Stimulated activated CD8-positive, alpha-beta memory T cell treated with anti-CD3 and anti-CD28 coated beads, Interleukin-15, amount 100 ng/mL, for 48 hours (primary cell): ENCODE measurements around the gene TBXAS1.

ENCODE experiments used
- DNase-seq, 2 donors: peaks; one replicate each; pipeline ENCODE4 v3.0.0-alpha.2; 2020; ENCODE audit warnings: low read depth in 2 of 2

The TBXAS1 gene

DNA sequence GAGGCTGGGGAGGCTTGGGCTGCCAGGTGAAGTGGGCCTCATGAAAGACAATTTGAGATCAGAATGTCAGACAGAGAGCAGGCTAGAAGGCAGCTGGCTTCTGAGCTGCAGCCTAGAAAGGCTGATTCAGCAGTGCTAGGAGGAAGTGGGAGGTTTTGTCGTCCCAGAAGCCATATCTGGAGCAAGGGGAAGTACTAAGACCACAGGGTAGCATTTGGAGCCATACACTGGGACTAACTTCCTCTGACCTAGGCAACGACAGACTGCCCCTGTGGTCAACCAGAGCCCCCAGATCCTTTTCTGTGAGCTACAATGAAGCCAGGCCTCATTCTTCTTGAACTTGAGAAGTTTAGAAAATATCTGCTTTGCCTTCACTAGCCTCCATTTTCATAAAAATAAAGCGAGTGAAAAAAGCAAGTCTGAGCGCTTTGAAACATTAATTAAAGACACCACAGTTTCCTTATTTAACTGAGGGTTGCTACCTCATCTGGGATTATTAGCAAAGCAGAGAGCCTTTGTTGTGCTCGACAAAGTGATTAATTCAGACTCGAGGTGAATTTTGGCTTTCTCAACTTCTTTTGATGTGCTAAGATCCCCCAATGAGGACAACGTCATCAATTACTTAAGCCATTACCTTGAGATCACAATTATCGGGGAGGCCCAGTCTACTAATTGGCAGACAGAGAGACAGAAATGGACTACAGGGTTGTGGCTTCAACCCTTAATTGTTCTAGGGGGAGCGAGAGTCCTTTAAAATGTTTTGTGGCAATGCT lies 26.6 kb downstream of the TBXAS1 start:
- DNase-seq = peak in 1 of 2 donors; percentile 17

DNA sequence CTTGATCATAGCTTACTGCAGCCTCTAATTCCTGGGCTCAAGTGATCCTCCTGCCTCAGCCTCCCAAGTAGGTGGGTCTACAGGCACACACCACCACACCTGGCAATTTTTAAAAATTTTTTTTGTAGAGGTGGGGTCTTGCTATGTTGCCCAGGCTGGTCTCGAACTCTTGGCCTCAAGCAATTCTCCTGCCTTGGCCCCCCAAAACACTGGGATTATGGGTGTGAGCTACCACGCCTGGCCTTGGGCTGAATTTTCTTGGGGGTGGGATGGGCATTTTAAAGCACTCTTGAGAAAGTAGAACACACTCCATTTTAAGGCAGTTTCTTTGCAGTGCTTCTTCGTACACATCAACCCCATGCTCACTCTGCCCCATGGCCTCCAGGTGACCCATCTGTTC lies 28.7 kb downstream of the TBXAS1 start:
- no peak for DNase-seq

DNA sequence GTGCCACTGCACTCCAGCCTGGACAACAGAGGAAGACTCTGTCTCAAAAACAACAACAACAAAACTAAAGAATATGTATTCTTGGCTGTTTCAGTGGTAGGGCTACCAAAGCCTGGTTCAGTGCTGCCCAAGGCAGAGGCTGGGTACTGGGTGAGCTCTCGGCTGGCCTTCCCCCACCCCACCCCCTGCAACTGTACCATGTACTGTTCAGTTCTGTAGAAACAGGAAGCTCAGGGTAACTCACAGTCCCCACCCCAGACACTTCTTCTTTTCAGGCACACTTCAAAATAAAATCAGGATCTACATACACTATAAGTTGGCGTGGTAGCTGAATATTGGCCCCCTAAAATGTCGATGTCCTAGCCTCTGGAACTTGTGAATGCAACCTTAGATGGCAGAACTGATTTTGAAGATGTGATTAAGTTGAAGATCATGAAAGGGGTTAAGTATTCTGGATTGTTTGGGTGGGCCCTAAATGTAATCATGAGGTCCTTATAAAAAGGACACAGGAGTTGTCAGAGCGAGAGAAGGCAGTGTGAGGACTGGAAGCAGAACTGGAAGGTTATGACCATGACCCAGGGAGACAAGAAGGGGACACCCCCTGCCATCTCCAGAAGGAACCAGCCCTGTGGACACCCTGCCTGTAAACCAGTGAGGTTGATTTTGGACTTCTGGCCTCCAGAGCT lies 31.2 kb downstream of the TBXAS1 start:
- DNase-seq = no peak

DNA sequence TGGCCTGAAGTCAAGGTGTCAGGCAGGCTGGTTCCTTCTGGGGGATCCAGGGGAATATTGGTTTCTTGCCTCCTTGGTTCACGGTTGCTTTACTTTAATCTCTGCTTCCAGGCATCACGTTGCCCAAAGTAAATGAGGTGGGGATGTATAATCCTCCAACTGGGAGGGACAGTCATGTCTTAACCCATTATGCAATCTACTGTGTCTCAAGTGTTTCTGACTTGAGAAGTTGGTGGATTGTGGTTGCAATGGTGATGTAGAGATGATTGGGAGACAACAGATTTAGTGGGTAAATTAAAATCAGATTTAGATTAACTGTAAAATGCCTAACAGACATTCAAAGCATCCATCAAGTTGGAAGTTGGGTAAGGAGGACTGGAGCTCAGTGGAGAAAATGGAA lies 32.7 kb downstream of the TBXAS1 start:
- no peak for DNase-seq

DNA sequence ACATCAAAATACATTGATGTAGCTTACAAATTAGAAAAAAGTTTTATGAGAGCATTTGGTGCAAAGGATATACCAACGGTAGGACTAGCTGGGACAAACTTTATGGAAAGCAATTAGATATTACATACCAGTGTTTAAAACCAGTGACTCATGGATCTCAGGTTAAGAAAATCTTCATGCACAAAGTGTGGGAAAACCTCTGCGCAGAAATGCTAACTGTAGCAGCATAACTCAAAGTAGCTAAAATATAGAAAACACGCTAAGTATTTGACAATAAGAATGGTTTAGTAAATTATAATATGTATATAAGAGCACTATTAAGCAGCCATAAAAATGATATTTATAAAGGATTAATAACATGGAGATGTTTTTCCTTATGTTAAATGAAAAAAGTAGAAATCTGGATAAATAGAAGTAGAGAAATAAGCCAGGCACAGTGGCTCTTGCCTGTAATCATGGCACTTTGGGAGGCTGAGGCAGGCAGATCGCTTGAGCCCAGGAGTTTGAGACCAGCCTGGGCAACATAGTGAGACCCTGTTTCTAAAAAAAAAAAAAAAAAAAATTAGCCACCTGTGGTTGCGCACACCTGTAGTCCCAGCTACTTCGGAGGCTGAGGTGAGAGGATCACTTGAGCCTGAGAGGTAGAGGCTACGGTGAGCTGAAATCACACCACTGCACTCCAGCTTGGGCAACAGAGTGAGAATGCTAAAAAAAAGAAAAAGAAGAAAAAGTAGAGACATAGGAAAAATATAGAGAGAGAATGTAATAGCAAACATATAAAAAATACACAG lies 37.2 kb downstream of the TBXAS1 start:
- DNase-seq = no peak

DNA sequence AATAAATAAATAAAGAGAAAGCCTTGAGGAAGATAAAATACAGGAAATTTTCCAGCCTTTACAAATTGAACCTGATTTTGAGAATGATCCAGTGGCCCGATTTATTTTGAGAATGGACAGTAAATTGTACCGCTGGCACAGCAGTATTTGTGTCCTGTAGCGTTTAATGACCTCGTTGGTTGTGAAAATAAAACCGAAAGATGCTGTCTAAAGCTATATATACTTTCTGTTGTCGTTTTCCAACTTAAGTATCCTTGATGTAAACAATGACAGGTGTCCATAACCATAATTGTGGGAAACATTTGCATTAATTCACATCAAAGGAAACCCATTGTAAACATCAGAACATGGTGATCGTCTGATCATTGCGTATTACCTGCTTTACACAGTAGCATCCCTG lies 38.8 kb downstream of the TBXAS1 start:
- no peak for DNase-seq

DNA sequence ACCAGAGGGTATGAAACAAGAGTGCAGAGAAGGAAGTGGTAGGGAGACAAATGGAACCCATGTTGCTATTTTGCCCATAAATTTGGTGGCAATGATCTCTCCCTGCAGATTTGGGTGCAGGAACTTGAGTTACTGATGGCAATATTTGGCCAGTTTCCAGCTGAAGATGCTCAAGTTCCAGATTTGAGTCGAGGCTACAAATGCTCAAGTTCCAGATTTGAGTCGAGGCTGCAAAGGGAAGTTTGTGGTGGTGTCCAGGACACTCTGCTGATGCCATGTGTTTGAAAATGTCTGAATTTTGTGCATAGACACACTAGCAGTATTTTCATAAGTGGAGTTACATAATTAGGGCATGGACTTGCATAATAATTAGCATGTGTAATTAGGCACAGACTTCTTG lies 40.8 kb downstream of the TBXAS1 start:
- no peak for DNase-seq

DNA sequence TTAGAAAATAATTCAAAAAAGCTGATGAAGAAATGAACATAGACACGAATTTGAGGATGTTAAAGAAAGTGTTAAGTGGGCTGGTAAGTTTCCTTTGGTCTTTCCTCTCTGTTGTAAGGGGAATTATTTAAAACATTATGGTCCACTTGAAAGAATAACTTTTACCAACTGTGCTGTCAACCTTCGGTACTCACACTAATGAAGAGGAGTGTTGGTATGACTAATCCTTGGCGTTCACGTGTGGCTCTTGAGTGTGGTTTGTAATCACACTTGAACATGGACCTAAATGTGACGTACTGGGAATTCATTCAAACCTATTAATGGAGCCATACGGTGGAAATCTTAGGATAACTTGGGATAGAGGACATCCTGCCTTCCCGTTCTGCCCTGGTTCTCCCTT lies 41.3 kb downstream of the TBXAS1 start:
- no peak for DNase-seq

DNA sequence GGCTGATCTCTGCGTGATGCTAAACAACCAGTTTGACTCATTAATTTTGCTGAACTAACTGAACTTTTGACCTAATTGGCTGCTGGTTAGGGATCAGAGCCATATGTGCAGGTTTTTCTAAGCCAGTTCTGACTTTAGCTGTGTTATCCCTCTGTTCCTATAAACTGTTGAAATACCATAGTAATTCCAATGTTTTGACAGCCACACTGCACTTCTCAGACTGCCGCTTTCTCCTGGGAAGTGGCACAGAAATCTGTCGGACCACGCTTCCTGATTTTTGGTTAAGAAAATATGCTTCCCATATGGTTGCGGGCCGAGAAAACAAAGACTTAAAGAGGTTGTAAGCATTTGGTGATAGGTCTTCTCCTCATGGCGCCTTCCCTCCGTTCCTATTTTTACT lies 42.3 kb downstream of the TBXAS1 start:
- no peak for DNase-seq

DNA sequence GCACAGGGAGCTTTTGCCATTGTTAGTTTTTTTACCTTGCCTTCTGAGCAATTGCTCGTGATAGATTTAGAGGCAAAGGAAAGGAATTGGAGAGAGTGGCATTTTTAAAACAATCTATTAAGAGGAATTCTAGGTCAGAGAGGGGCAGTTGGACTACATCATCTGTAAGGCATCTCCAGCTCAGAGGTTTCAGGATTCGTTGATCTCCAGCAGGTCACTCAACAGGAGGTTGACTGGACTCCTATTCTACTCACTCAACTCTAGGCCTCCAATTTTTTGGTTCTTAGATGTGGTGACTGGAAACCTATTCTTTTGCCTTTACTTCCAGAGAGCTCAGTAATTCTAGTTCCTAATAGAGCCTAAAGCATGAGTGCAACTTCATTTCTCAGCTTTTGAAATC lies 42.8 kb downstream of the TBXAS1 start:
- DNase-seq = no peak

DNA sequence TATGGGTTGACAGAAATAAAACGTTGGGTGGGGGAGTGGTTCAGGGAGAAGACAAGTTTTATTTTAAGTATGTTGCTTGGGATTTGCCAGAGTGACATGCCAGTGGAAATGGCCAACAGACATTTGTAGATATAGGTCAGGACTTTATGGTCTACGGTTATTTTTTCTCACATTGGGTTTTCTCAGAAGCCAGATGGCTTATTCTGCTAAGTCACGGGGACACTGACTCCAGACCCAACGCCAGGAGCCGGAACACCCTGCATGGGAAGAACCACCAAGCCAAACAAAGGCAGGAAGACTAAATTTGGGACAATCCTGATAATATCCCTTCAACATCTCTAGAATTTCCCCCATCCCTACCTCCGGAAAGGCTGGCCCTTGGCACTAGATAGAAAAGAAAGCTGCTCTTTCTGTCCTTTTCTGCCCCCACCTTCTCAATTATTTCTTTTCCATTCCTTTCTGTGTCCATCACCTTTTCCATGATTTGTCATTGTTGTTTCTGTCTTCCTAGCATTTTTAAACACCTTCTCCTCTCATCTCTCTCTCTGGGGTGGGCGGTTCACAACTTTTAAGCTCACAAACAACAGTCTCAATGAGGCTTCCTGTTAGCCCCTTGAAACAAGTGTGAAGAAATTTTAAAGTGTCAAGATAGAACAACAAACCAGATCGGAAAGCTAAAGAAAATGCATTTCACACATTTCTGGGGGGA lies 44.7 kb downstream of the TBXAS1 start:
- DNase-seq = no peak

DNA sequence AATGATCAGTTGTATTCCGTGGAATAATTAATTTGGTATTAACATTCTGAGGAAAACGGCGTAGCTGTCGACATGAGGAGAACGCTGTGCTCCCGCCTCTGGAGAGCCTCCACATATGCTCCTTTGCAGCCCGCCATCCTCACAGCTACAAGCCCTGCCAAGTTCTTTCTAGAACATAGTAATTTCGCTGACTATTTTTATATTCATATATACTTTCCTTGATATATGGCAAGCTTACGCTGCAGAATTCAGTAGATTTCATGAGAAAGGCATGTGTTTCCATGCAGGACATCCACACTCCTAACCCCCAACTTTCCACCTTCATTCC lies 45.2 kb downstream of the TBXAS1 start:
- no peak for DNase-seq

DNA sequence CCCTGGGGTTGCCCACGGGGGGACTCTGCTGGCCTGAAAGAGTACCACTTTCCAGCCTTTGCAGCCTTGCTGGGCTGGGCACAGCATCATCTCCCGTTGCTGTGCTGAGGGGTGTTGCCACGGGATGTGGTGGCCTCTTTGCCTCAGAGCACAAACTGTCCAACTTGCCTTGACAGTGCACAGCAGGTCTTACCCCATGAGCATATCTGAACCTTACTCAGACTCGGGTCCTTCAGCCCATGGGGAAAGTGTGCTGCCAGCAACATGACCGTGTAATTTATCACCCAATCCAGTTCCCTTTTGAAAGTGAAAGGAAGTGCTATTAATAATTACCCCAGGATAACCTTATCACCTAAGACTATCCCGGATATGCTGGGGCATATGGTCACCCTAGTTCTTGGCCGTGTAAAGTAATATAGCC lies 46.8 kb downstream of the TBXAS1 start:
- DNase-seq = no peak

DNA sequence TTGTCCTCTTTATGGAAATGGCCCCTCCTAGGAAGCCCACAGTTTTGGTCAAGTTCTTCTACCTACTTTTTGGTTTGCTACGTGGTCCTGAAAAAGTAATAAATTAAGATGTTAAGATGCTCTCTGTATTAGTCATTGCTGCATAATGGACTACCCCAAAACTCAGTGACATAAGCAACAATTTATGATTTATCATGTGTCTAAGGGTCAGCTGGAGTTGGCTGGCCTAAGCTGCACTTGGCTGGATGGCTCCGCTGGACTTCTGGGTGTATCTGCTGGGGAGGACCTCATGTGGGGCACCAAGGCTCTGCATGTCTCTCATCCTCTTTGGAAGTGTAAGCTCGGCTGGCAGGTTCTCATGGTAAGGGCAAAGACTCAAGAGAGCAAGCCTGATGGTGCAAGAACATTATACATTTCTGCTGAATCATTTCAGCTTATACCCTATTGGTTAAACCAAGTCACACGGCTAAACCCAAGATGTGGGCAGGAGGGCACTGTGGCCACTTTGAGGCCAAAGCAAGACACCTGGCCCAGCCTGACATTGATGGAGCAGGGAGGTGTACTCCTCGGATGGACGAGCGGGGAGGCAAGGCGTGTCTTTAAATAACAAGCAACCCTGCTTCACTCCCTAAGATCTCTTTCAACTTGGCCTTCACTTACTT lies 47.7 kb downstream of the TBXAS1 start:
- DNase-seq = no peak

DNA sequence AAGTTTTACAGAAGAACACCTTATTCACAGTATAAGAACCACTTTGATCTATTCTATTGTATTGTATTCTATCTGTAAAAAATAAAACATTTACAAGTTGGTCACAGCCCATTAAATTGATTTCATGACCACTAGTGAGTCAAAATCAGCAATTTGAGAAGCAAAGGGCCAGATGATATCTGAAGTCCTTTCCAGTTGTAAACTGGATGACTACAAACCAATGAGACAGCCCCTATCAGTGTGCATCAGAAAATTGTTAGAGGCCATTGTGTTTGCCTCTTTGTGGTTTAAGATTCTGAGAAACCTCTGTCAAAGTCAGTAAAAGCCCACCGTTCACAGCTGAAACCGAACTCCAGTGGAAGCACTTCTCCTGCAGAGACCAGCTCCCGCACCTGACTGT lies 54.8 kb downstream of the TBXAS1 start:
- no peak for DNase-seq

DNA sequence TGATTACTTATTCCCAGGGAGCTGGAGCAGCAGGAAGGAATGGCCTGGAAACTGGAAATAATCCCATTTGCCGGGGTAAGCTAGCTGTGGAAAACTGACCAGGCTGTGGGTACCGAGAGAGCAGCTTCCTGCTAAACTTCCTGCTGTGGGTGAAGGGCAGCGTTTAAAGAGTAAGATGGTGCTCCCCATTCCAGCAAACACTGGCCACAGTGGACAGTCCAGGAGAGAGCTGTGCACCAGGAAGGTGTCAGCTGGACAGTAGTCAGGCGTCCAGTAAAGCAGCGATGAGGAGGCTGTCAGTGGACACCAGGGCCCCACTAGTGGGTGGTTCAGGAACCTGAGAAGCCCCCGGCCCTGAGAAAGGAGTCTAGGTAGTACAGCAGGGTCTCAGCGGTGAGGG lies 55.4 kb downstream of the TBXAS1 start:
- no peak for DNase-seq

DNA sequence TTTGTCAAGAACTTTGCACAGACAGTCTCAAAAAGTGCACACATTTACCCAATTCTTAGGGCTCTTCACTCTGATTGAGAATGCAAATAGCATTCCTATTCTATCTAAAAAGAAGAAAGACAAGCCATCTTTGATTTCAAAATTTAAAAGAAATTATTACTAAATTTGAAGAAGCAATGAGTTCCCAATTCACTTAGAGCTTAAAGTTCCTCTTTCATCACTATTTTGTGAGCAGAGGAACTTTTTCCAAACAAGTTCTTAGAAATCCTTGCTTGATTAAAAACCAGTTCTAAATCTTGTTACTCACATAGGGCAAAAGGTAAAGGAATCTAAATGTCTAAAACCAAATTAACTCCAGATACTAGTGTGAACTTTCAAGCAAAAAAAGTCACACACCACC lies 56.4 kb downstream of the TBXAS1 start:
- no peak for DNase-seq

DNA sequence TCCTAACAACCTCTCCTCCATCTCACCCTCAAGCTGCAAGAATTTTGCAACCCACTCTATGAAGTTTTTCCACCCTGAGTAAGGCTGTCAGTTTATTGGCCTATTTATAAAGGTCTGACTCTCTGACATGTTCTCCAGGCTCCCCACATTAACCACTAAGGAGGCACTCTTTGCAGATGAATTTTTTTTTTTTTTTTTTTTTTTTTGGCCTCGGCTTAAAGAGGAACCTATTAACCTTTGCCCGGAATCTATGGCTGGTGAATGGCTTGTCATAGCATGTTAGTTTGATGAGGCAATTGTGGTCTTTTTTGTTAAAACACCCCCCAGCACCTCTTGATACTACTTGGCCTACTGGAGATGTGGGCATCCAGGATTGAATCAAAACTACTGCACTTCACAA lies 57.1 kb downstream of the TBXAS1 start:
- DNase-seq = no peak

DNA sequence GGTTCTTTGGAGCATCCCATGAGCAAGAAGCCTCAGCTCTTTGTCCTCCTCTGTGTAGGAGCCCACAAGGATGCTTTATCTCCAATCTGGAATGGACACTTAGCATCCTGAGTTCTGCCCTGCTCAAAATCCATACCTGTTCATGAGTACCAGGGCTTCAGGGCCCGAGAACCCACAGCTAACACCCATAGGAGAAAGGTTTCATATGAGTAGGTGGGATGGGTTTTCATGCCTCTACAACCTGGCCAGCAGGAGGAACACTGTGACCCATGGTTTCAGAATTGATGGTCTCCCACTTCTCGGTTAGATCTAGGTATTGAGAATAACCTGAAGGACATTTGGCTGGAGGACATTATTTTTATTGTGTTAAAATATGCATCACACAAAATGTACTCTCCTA lies 57.8 kb downstream of the TBXAS1 start:
- DNase-seq = no peak

DNA sequence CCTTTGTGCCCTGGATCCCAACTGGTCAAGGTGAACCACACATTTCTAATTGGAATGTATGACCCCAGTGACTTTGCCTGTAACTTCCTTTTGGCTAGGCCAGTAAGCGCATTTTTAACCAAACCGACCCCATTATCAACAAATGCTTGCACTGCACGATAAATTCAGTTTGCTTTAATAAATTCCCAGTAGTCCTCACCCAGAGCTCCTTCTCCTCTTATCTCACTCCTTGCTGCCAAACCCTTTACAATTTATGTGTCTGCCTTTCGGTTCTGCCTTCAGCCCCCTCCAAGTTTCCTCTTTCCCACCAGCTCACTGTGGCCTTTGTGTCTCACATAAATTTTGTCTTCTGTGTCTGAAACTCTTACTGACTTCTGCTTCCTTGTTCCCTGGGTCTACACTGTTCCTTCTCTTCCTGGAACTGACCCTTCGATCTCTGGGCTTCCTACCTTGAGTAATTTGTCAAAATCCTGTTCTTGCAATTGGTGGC lies 59.0 kb downstream of the TBXAS1 start:
- no peak for DNase-seq

DNA sequence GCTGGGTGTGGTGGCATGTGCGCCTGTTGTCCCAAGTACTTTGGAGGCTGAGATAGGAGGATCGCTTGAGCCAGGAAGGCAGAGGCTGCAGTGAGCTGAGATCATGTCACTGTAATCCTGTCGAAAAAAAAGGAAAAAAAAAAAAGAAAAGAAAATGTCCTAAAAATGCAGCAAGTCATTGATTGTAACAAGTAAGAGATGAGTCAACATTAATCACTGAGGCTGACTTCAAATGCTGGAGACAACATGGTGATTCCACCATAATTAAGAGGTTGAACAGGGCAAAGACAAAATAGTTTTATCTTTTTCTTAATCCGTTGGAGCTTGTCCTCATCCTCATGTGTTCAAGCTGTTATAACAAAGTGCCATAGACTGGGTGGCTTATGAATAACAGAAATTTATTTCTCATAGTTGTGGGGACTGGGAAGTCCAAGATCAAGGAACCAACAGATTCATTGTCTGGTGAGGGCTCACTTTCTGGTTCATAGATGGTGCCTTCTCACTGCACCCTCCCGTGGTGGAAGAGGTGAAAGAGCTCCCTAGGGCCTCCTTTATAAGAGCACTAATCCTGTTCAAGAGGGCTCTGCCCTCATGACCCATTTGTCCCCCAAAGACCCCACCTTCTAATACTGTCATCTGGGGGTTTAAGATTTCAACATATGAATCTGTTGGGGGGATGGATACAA lies 60.3 kb downstream of the TBXAS1 start:
- DNase-seq = no peak
